Effector CD4-positive, alpha-beta T cell (primary cell): Measurements from ENCODE around the gene PDE1C.

Experiments
- DNase-seq: peaks from one replicate; pipeline ENCODE4 v3.0.0-alpha.2; 2020

Gene PDE1C

GRCh38 chr7:31986878-31987518, 83.2 kb downstream of the PDE1C start:
- DNase-seq, result no peak

- no peak for DNase-seq
Observed at GRCh38 chr7:31982962-31983361, 87.2 kb downstream of the PDE1C start.

GRCh38 chr7:31981874-31982390, 88.3 kb downstream of the PDE1C start:
- DNase-seq, result no peak

- DNase-seq, result no peak
Observed at GRCh38 chr7:31979690-31980330, 90.4 kb downstream of the PDE1C start.

GRCh38 chr7:31975546-31975945, 94.7 kb downstream of the PDE1C start:
- DNase-seq, result no peak

GRCh38 chr7:31974351-31974750, 95.9 kb downstream of the PDE1C start:
- DNase-seq, result no peak

- no peak for DNase-seq
Observed at GRCh38 chr7:31971049-31971667, 99.0 kb downstream of the PDE1C start.

- no peak for DNase-seq
Observed at GRCh38 chr7:31970501-31970900, 99.7 kb downstream of the PDE1C start.

- DNase-seq, result no peak
Observed at GRCh38 chr7:31963569-31964175, 106.5 kb downstream of the PDE1C start.

- DNase-seq, result no peak
Observed at GRCh38 chr7:31962246-31962645, 108.0 kb downstream of the PDE1C start.

- DNase-seq, result no peak
Observed at GRCh38 chr7:31958226-31958625, 112.0 kb downstream of the PDE1C start.

GRCh38 chr7:31957756-31958155, 112.5 kb downstream of the PDE1C start:
- DNase-seq, result no peak

- no peak for DNase-seq
Observed at GRCh38 chr7:31957090-31957720, 113.0 kb downstream of the PDE1C start.

- no peak for DNase-seq
Observed at GRCh38 chr7:31955641-31956040, 114.6 kb downstream of the PDE1C start.

- no peak for DNase-seq
Observed at GRCh38 chr7:31955021-31955420, 115.2 kb downstream of the PDE1C start.

- no peak for DNase-seq
Observed at GRCh38 chr7:31954500-31954899, 115.7 kb downstream of the PDE1C start.

GRCh38 chr7:31953432-31953831, 116.8 kb downstream of the PDE1C start:
- no peak for DNase-seq

GRCh38 chr7:31950091-31950755, 120.0 kb downstream of the PDE1C start:
- no peak for DNase-seq

- DNase-seq, result no peak
Observed at GRCh38 chr7:31948029-31948428, 122.2 kb downstream of the PDE1C start.

GRCh38 chr7:31940167-31940566, 130.0 kb downstream of the PDE1C start:
- no peak for DNase-seq

GRCh38 chr7:31939076-31939475, 131.1 kb downstream of the PDE1C start:
- no peak for DNase-seq

- DNase-seq, result no peak
Observed at GRCh38 chr7:31938650-31939049, 131.6 kb downstream of the PDE1C start.

- DNase-seq, result no peak
Observed at GRCh38 chr7:31937982-31938381, 132.2 kb downstream of the PDE1C start.
